ENCODE measurements around the gene PRKCB. TPM values are rescaled to one million over a fixed set of nuclear protein-coding genes. Genes with fewer than 3 reads are reported as not detected.

PRKCB gene
- total and polyA plus RNA-seq, 2 of the 8 experiments (the other 6 are each of a cell fraction or from before 2014, with no cell fraction given), result 7.1 to 12.1 TPM

DNA sequence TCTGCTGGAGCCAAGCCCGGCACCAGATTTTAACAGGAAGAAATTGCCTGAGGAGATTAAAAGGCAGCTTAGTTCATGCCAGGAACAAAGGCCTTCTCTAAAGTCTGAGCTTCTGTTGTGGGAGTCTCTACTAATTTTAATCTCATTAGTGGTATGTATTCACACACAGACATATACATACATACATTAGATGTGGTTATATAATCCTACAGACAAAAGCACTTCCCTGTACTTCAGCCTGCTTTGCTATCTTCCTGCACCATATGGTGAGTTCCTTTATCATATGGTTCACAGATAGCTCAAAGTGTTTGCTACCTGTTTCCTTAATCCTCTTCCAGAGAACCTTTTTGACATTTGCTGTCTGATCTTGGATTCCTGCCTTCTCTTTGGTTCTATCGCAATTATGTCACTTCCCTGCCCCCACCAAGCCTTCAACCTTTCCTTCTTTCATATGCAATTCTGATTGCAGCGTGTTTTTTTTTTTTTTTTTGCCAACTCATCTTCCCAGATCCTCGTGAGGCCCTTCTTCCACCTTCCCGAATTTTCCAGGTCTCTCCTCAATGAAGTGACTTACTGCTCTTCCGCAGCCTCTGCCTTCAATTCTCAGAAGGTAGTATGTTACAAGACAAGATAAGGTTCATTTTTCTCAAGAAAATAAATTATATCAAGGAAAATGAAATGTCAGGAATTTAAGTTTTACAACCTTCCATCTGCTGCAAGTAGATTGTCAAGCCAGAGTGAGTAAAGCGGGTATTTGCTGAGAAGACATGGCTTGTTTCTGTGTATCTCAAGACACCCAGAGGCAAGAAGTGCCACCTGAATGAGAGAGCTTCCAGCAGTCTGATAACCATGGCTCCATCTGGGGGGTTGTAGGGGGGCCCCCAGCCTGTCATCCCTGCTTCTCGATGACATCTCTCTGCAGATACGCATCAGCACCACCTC lies 300.1 kb downstream of the PRKCB start (continued):
- TF ChIP-seq RNF2 (IDR thresholded peaks at IDR 0.05; ENCODE audit: borderline replicate concordance, low read depth, low read length, missing control alignments, poor library complexity, severe bottlenecking) (no peak), BCL11A (IDR thresholded peaks at IDR 0.05; ENCODE audit: low read depth in 2 of 2, low read length in 2 of 2) (no peak)
- TF ChIP-seq, protein P1, sequence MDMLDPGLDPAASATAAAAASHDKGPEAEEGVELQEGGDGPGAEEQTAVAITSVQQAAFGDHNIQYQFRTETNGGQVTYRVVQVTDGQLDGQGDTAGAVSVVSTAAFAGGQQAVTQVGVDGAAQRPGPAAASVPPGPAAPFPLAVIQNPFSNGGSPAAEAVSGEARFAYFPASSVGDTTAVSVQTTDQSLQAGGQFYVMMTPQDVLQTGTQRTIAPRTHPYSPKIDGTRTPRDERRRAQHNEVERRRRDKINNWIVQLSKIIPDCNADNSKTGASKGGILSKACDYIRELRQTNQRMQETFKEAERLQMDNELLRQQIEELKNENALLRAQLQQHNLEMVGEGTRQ (IDR thresholded peaks at IDR 0.05; ENCODE audit: low read length), result no peak
- TF ChIP-seq, protein P2, sequence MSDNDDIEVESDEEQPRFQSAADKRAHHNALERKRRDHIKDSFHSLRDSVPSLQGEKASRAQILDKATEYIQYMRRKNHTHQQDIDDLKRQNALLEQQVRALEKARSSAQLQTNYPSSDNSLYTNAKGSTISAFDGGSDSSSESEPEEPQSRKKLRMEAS (IDR thresholded peaks at IDR 0.05), result no peak
